HuH-7 (cell line): ENCODE data around the gene COL5A2.

Source experiments
- DNase-seq: peaks from one replicate; pipeline ENCODE4 v3.0.0; 2011; ENCODE audit warnings: low spot score

Gene COL5A2

DNA sequence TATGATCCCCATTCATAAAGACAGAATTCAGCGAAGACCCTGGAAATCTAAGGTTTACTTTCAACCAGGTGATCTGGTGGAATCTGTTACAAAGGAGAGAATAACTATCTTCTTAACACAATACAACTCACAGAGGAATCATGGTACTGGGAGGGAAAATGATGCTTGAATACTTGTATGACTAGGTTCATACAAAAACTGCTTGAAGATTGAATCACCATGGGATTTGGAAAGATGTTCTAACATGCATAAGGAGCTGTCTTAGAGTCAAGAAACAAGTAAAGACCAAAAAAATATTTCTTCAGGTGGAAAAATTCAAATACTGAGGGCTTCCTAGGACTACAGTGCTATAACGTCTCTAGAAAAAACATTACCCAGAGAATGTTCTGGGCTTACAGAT, 32.2 kb downstream of the COL5A2 start:
- DNase-seq, result no peak

DNA sequence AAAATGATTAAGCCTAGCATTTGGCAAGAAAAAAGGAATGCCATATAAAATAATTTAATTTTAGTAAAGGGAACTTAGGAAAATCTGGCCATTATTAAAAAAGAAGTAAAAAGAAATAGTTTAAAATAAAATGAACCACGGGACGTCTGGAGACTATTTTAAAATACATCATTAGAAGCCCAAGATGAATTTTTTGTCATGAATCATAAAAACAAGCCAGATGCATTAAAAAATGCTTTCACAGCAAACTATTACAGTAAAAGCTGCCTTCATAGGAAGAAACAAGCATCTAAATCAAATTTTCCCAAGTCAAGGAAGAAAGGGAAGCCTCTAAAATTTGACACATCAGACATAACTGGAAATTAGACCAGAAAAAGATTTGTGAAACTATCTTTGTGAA, 33.0 kb downstream of the COL5A2 start:
- no peak for DNase-seq

DNA sequence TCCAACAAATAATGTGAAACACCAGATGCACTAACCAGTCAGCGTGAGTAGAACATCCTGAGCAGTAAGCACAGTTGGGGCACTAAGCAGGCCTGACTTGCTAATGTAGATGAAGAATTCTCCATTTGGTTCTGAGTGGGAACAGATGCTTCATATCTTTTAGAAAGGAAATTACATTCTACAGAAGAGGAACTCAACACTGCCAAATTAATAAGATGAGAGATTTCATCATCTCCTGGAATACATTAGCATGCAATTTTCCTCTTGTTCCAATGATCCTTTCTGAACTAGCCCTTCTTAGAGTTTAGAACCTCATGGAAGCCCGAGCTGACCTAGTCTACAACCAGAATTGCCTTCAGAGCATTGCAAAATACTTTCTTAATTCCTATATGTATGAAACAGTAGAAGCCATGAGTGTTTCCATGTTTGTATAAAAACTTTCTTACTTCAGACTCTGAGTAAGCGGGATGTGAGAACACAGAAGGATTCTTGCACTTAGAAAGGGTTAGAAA, 34.8 kb downstream of the COL5A2 start:
- no peak for DNase-seq

DNA sequence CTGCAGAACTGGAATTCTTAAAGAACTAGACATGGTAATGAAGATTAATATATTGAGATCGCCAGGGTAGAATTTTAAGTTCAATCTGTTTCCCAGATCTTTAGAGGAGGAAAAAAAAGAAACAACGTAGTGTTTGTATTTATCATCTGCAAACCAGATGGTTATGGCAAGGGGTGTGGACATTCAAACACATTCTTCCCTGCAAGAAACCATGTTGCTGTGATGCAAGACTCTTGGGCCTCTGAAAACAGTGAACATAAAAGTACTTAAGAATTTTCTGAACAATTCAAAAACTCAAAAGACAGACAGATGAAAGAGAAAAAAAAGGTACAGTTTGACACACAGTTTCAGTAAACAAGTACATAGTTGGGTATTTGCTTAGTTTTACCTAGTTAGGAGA, 35.6 kb downstream of the COL5A2 start:
- no peak for DNase-seq

DNA sequence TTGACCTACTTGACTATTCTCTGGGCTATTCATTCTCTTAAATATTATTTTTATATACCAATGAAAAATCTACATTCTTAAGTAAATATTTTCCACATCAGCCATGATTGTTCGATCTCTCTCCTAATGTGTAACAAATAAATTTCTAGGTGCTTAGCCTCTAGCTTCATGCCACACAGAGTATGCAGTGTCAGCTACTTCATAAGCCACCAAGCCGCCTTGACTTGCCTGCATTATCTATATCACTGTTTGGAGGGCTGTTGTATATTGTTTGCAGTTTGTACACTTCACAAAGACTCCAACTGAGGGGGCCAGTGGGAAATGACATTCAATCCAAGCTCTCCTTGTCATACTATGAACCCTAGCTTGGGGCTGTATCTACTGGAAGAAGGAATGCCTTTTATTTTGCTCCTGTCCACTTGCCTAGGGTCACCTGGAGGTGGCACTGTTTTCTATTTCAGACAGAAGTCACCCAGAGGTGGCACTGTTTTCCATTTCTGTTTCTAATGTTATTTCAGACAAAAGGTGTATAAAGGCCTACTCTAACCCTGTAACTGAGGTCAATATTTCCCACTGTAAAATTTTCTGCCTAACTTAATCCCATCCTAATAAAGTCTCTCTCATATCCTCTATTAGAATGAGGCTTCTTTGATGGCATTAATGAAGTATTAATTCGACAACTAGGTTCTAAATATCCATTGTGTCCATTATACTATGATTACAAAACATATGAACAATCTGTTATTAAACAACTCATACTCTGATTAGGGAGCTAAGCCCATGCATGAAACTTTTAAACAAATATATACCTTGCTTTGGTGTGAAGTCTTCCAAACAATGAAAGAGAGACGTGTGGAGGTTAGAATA, 36.4 kb downstream of the COL5A2 start:
- peak; percentile 23 for DNase-seq

DNA sequence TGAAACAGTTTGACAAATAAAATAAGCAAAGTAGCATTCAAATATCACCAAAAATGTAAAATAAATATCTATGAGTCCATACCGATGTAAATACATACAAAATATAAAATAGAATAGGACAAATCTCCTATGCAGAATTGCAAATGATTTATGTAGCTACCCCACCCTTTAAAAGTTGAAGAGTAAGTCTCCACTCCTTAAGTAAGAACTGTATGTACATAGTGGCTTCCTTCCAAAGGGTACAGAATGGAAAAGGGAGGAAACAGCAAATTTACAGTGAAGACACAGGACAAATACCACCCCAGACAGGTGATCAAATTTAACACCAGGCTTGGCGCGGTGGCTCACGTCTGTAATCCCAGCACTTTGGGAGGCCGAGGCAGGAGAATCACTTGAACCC, 40.8 kb downstream of the COL5A2 start:
- DNase-seq, result no peak

DNA sequence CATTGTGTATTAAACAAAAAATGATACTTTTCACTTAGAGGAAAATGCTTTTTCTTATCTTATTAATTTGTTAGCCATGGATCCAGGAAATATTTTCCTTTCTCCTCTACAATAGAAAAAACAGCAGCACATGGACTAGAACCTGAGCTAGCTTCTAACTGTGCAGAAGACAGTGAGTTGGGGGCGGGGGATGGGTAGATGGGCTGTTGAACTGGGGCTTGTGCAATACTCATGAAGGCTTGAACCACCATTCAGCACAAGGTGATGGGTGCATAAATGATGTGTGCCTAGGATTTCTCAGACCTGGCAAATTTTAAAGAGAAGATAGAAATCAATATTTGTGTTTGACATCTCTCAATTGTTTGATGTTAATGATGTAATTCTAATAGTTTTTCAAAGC, 42.0 kb downstream of the COL5A2 start:
- DNase-seq, result no peak

DNA sequence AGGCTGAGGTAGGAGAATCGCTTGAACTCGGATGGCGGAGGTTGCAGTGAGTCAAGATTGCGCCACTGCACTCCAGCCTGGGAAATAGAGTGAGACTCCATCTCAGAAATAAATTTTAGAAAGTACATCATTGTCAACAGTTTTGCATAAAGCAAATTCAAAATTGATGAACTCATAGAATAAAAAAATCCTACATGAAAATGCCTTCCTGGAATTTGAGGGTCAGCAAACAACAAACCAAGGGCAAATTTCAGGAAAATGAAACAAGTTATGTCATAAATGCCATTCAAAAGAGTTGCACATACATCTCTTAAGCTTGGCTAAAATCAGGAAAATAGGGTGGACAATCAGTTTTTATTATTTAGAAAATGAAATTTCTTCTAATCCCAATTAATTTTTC, 45.1 kb downstream of the COL5A2 start:
- DNase-seq, result no peak

DNA sequence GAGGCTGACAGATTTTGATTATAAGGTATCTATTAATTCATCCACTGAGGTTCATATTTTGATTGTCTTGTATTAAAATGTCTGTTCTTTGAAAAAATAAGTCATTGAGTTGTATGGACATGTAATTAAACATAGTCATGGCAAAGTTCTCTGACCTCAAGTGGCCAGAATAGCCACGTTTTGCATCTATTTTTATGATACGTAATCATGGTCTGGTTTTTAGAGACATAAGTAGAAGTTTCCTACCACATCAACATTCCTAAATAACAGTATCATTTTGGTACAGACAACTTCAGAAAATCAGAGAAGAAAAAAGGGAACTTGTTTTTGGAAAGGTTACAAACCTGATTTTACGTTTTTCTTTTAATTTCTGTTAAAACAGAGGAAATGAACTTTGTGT, 47.6 kb downstream of the COL5A2 start:
- DNase-seq, result no peak

DNA sequence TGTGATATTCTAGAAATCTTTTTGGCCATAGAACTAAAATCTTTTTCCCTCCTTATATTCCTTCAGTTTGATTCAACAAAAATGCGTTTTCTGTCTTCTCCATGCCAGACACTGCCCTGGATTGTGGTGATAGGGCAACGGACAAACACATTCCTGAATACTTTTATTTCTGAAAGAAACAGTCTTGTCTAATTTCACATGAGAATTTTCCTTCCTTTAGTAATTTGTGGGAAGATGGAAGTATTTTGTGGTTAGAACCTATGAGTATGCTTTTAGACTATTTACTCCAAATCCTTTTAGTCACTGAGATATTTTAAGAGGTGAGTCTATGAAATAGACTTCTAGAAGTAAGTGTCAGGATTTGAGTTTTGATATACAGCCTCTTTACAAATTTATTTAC, 49.6 kb downstream of the COL5A2 start:
- DNase-seq, result no peak

DNA sequence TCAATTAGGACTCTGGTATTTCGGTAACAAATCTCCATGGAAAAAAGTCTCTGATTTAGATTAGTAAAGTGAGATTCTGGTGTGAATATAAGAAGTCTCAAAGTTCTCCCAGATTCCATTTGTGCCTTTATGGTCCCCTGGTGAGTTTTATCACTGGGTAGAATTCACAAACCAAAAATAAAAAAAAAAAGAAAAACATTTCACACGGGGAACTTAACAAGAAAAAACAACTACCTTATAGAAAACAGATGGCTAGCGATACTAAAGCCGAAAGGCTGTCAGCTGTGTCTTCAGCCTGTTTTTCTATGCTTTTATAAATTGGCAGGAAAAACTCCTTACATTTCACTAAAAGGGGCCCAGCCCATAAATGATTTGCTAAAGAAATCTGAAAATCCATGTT, 50.6 kb downstream of the COL5A2 start:
- DNase-seq, result no peak

DNA sequence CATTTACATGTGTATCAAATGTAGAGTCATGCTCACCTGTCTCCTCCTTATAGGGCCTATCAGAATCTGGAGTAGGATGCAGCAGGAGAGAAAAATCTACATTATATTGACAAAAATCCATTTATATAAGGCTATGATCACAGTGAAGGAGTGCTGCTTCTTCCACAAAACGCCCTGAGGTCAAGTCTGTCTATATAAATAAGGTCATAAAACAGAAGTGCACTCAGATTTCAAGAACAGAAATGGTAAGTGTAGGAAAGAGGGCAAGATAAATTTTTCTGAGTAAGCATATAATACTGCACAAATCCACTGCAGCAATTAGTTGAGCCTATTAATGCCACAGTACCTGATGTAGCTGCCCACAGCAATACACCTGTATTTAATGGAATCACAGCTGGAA, 51.8 kb downstream of the COL5A2 start:
- no peak for DNase-seq

DNA sequence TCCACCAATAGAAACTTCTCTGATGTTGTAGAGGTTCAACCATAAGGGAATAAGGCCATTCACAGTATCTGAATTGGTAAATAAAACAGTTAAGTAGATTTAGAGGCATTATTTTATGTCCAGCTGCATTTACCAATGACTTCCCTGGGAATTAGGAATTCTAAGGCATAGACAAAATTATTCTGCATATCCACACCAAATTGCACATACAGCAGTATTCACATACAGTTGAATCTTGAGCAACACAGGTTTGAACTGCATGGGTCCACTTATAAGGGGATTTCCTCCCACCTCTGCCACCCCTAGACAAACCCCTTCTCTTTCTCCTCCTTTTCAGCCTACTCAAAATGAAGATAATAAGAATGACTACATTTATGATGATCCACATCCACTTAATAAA, 54.4 kb downstream of the COL5A2 start:
- no peak for DNase-seq

DNA sequence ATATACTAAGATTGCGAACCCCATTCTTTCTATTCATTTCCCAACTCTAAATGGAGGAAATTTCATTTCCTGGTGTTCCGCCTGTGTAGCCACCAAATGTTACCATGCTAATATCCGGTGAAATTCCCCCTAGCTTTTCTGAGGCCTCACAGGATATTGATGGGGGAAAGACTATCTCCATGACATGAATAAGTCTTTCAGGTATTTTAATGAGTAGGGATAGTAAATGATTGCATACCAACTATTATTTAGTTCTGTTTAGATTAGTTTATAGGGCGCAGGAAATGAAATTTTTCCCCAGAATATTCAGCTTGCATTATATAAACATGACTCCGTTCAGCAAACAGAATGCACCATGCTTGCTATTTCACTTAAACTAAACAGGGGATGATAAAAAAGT, 55.4 kb downstream of the COL5A2 start:
- DNase-seq, result no peak

DNA sequence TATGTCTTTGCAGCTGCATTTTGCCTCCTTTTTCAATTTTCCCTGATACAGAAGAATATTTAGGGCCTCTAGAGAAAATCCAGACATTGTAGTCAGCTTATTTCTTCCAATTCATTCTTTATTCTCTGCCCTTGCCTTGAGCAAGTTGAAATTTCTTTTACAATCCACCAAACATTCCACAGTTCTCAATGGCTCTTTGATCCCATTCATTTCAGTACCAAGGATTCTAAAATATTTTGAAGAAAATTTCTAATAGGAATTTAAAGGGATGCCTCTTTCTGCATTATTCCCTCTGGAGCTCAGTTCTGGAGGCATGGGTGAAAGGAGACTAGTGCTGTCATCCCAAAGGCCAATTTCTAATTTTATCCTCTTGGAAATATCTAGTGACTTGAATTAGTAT, 61.2 kb downstream of the COL5A2 start:
- no peak for DNase-seq

DNA sequence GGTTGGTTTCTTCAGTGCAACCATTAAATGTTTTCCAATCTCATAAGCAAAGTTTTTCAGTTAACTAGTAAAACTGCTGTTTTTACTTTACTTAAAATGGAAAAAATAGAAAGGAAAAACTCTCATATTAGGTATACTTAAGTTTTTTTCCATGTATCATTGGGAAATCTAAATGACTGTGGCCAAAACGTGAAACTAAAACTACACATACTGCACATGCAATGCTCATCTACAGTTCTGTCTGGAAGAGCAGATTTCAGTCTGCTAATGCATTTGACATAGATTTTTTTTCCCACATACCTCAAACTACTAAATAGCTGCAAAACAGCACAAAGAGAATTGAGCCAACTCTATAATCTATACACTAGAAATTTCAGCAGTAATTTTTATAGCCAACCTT, 62.6 kb downstream of the COL5A2 start:
- no peak for DNase-seq

DNA sequence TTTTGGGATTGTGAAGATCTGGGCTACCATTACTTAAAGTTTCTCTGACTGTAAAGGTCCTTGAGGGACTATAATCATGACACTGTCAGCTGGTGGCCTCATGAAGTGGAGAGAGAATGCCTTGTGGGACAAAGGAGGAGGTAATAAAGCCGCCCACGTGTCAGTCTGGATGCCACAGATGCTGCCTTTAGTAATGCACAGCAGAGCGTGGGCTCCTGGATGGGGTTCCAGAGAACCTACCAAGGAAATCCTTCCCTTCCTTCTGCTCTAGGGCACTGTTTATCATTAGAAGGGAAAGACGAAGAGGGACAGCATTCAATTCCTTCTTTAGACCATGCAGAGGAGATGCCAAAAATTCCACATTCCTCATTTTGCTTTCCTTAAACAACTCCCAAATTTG, 63.5 kb downstream of the COL5A2 start:
- no peak for DNase-seq

DNA sequence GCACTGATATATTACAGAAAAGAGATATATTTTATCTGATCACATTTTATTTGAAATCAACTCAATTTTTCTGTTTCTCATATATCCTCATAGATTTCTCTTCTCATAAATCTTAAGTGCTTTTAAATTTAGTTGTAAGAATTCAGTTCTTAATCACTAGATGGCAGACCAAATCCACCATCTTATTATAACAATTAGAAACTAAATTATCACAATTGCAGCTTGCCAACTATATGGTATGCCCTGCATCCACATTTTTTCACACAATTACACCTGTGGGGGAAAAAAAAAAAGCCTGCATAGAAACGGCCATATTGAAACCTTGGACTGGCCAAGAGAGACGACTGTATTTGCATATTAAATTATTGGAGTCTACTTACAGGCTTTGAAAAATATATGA, 64.4 kb downstream of the COL5A2 start:
- no peak for DNase-seq

DNA sequence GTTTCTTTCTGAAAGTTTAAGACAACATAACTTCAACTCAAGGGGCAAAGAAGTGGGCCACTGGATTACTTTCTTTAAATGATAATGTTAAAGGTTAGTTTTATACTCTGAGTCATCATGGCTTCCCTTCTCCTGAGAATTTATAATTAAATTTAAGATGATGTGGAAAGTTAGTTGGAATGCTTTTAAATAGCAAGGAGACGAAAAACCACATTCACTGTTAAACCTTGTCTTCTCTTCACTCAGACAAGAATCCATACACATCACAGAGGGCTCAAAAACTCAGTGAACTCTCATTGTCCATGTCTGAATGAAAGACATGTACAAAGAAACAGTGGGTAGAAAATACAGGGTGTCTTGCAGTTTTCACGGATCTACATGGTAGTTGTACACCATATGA, 65.6 kb downstream of the COL5A2 start:
- no peak for DNase-seq

DNA sequence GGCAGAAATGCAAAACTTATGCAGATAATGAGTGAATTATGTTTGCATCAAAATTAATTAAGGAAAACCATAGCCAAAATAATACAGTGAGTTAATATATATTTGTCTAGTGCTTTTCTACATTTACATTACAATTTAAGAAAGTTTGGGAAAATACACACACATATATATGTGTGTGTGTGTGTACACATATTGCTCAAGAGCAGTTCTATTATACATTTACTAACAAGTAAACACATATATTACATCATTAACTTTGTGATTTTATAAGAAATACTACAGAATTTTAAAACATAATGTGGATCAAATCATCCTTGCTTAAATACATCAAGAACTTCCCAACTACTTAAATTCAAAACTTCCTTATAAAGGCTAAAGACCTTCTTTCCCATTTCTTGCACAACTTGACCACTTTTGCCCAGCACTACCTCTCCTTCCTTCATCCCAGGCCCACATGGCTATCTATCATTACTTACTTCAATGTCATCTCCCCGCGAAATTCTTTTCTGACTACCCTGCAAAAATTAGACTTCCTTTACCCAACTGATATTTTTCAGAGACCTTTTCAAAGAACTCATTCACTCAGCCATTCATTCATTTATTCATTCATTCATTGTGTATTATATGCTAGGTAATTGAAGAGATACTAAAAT, 68.4 kb downstream of the COL5A2 start:
- DNase-seq, result peak; percentile 5

DNA sequence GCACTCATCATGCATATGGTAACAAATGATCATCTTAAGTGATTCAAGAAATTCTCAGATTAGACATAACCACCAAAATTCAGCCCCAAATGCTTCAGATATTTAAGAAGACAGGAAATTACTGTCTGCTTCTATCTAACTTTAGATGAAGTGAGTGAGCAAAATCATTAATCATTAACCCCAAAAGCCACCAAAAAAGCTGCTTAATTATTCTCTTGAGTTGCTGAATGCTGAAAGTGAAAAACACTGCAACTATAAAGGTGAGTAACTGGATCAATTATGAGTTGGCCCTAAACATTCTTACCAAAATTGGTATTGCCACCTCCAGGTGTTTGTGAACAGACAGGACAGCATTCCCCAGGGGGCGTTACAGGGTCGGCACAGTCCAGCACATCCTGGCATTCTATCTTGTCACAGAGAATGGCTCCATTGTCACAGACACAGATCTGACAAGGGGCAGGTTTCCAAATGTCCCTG, 69.6 kb downstream of the COL5A2 start:
- DNase-seq, result no peak

DNA sequence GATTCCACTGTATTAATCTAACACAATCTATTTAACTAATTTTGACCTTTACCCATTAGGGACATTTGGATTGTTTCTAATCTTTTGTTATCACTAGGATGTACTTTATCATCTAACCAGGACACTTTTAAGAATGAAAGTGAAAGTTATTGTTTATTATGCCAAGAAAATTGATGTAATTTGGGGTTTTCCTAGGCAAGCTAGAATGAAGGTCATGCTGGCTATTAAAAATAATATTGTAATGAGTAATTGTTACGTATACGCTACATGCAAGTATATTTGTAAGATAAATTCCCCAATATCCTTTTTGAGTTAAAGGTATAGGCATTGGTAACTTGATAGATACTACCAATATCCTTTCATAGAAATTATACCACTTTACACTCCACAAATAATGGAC, 74.6 kb downstream of the COL5A2 start:
- DNase-seq, result no peak

DNA sequence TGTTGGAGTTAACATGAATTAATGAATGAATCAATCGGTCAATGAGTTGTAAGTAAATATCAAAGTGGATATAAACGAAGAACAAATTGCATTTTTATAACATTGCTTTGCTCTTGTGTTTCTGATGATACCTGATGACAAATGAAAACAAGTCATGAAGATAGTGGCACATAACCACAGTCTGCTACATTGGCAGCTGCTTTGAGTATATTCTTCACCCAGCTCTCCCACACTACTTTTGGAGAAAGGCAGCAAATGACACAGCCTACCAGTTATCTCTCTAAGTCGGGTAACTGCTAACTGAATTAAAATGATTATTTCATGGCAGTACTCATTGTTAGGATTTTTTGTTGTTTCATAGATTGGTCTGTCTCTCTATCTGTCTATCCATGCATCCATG, 76.8 kb downstream of the COL5A2 start:
- no peak for DNase-seq

DNA sequence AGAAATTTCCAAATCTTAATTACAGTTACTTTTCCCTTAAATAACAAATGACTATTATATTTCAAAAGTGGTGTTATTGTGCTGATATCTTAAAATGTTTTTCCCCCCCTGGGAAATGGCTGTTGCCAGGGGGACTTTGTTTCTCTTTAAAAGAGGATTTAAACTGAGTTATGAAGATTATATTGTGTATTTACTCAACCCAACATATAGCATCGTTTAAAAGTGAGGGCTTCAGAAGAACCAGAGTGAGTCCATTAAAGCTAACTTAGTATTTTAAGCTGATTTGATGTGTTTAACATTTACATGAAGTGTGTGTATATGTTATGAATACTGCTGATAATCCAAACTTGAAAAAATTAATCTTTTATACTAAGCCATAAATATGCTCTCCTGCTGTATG, 81.6 kb downstream of the COL5A2 start:
- DNase-seq, result no peak
